Measurements from ENCODE around the gene SH3BP4. TPM values are rescaled to one million over a fixed set of nuclear protein-coding genes. Genes with fewer than 3 reads are reported as not detected.

SH3BP4 gene
- total and polyA plus RNA-seq, 2 of the 13 experiments (the other 11 are each of a cell fraction or from before 2014, with no cell fraction given), result 34.6 to 99.1 TPM

GRCh38 chr2:234981197-234982095, 29.6 kb downstream of the SH3BP4 start (continued):
- no peak for TF ChIP-seq JUNB (CRISPR knock-in tag; IDR thresholded peaks at IDR 0.05; ENCODE audit: borderline replicate concordance)
- no peak for TF ChIP-seq ZNF20 (CRISPR knock-in tag; IDR thresholded peaks at IDR 0.05)
- no peak for TF ChIP-seq ZIK1 (CRISPR knock-in tag; IDR thresholded peaks at IDR 0.05; ENCODE audit: borderline replicate concordance, low read depth)
- no peak for TF ChIP-seq ZBTB38 (CRISPR knock-in tag; IDR thresholded peaks at IDR 0.05)
- peak; percentile 63; the same call in 1 of the 2 replicates for TF ChIP-seq AHR (CRISPR knock-in tag; IDR thresholded peaks at IDR 0.05)
- no peak for TF ChIP-seq ATF1 (CRISPR knock-in tag; IDR thresholded peaks at IDR 0.05)
- no peak for TF ChIP-seq CCAR2 (optimal IDR thresholded peaks at IDR 0.05; ENCODE audit: low read depth, low read length)
- peak; percentile 73 for TF ChIP-seq ZNF687 (CRISPR knock-in tag; IDR thresholded peaks at IDR 0.05)
- no peak for TF ChIP-seq HMGA1 (CRISPR knock-in tag; conservative IDR thresholded peaks at IDR 0.05)

All from HepG2 (cell line).